GM18867 (cell line): ENCODE measurements around the gene SCUBE1.

Experiments used
- ATAC-seq: cut with Tn5 transposase; IDR thresholded peaks from one replicate; pipeline ENCODE4 v1.9.1; 2021; ENCODE audit warnings: mild to moderate bottlenecking, moderate library complexity; ENCODE audit not compliant: unreplicated experiment

The SCUBE1 gene

DNA sequence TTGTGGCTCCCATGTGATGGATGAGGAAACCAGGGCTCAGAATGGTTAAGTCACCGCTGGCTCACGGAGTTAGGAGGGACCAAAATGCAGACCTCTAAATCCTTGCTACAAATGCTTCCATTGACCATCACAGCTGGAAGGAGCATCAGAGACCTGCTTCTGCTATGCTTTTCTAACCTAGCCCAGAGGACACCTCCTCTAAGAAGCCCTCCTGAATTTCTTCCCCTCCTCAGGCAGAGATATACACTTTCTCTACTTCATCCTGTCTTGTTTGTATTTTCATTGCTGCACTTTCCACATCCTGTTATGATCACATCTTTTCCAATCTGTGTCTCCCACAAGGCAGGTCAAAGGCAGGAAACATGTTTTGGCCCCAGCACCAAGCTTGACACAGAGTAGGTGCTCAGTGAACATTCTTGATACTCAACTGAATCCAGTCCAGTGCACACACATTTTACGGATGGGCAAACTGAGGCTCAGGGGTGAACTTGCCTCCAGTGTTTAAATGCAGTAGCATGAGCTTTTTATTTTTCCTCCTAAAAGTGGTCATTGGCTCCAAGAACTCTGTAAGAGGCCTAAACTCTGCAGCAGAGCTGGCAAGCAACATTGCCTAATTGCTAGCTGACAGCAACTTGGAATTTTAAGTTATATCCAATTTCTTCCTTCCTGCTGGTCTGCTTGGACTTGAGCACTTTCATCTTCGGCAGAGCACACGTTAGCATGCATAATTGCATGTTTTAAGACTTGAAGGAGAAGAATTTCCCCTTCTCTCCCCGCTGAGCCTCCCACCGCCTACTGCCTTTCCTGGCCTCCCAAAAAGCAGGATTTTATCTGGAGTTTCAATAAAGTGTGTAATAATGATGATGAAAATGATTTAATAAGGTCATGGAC is 12.7 kb downstream of the SCUBE1 start:
- ATAC-seq = no peak

GRCh38 chr22:43329061-43329460 is 14.1 kb downstream of the SCUBE1 start:
- no peak for ATAC-seq

DNA sequence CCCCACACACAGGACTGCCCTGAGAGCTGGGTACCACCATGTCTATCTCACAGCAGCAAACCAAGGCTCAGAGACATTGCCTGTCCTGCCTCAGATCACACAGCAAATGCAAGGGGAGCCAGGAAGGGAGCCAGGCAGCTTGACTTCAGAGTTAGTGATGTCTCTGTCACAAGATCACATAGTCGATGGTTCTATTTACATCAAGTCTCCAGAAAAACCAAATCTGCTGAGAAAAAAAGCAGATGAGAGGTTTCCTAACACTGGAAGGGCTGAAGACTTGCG is 16.1 kb downstream of the SCUBE1 start:
- no peak for ATAC-seq

DNA sequence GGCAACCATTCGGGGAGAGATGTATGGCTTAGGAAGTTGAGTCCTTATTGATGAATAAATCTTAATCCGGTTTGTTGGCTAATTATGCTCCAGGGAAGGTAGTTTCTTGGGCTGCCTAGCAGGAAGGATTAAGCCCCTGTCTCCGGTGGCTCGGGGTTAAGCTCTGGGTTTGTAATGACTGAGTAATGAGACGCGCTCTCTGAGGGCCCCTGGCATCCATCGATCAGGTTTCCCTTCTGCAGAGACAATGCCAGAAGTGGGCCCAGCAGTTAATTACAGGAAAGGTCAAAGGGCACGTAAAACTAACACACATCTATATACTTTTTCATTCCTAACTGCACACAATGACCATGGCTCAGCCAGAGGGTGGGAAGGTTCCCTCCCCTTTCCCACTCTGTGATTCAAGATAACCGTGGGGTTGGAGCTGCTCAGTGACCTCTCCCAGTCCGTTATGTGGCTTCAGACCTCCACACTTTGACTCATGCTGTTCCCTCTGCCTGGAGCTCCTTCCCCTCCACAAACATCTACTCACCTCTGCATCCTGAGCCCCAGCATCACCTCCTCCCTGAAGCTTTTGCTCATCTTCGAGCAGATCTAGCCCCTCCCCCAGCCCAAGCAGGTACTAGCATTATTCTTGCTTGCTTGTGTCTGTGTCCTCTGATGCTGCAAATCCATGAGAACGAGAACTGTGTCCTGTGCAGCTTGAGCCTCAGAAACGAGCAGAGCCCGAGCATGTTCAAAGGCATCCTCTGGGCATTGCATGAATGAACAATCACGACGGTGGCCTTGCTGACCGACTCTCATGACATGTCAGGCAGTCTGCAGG is 16.6 kb downstream of the SCUBE1 start:
- no peak for ATAC-seq

DNA sequence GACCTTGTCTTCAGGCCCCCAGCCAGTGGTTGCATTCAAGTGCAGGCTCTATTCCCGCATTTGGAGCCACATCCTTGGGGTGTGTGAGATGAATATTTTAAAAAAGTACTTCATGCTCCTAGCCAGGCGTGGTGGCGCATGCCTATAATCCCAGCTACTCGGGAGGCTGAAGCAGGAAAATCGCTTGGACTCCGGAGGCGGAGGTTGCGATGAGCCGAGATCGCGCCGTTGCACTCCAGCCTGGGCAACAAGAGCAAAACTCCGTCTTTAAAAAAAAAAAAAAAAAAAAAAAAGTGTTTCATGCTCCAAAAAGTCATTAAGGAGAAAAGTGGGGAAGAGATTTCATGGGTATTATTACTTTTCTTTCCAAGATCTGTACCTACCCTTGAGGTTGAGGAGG is 18.0 kb downstream of the SCUBE1 start:
- no peak for ATAC-seq

DNA sequence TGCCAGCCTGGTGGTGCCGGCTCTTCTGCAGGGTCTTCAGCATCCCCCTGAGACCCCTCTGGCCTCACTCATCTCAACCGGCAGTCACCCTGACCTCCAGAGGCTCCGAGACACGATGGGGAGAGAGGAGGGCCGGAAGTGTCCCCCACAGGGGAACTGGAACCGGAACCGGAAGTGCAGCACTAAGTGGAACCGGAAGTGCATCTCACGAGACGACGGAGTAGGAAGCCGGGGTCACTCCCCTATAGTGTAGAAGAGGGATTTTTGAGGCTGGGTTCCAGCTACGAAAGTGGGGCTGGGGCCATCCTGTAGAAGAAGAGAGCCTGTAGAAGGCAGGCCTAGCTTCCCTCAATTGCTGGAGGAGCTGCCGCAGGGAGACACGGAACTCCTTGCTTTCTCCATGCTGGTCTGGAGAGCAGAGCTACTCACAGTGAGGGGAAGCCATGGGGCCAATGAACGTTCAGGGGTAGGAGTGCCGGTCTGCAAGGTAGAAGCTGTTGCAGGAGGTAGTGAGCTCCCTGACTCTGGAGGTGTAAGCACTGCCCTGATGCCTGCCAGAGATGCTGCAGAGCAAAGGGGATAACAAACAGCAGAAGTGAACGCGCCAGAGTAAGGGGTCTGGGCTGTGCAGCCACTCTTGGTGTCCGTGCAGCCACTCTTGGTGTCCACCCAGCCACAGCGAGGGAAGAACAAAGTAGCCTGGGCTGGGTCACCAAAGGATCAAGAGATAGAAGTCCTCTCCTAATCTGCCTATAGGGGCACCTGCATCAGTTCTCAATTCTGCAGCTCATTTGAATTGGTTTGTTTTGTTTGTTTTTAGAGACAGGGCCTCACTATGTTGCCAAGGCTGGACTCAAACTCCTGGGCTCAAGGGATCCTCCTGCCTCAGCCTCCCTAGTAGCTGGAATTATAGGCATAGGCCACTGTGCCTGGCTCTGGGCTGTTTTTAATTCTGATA is 21.9 kb downstream of the SCUBE1 start:
- ATAC-seq = no peak

- no peak for ATAC-seq
Observed at GRCh38 chr22:43319661-43320486, 23.3 kb downstream of the SCUBE1 start.

DNA sequence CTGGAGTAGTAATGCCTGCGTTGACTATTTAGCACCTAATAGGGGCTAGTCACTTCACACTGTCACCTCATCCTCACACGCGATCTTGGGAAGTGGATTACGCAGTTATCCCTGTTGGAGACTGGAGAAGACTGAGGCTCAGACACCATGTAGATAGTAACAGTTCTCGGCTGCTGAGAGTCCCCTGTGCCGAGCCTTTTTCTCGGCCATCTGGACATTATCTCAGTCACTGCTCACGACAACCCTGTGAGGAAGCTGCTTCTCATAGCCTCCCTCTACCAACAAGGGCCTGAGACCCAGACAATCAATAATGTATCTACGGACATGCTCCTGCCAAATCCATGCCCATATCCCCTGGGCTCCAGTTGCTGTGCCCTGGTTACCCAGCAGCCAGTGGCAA is 25.9 kb downstream of the SCUBE1 start:
- ATAC-seq = no peak

- ATAC-seq = no peak
Observed at GRCh38 chr22:43315687-43316217, 27.4 kb downstream of the SCUBE1 start.

DNA sequence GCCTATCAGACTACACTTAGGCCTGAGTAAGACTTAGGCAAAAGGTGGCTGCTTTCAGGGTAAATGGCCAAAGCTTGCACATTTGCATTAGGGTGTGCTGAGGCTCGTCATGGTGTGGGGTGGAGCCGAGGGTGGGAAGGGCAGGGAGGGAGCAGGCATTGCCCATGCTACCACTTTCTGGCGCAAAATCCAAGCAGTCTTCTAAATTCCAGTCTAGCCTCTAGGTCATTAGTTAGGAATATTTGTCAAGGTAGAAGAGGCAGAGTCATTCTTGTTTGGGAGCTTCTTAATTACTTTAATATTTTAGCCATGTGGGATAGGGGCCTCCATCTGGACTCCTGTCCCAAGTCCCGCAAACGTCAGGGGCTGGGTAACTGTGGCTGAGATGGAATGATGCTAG is 28.6 kb downstream of the SCUBE1 start:
- ATAC-seq = no peak

DNA sequence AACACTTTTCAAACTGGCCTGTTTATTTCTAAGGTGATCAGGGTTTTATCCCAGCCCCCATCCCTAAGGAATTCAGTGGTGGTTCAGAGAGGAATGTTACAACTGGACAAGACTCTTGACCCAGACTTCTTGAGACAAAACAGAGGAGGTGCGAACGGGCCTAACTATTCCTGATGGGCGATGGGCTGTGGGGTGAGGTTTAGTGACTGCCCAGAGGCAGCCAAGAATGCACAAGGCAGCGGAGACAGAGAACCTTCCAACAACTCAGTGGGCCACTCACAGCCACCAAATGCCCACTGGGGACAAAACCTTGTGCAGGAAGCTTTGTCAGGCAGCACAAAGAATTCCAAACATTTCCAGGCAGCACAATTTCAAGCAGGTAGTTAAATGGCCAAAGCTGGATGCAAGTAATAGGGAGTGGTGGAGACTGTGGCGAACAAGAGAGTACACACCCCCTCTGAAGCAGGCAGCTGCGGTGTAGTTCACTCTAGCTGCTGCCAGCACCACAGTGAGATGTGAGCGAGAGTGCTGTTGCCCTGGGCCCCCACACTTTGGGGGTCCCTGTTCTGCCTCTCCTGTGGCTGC is 29.2 kb downstream of the SCUBE1 start:
- no peak for ATAC-seq

- no peak for ATAC-seq
Observed at GRCh38 chr22:43313244-43313889, 29.8 kb downstream of the SCUBE1 start.

GRCh38 chr22:43312608-43313007 is 30.6 kb downstream of the SCUBE1 start:
- no peak for ATAC-seq

GRCh38 chr22:43310798-43311197 is 32.4 kb downstream of the SCUBE1 start:
- ATAC-seq = no peak

- no peak for ATAC-seq
Observed at GRCh38 chr22:43310311-43310710, 32.9 kb downstream of the SCUBE1 start.

DNA sequence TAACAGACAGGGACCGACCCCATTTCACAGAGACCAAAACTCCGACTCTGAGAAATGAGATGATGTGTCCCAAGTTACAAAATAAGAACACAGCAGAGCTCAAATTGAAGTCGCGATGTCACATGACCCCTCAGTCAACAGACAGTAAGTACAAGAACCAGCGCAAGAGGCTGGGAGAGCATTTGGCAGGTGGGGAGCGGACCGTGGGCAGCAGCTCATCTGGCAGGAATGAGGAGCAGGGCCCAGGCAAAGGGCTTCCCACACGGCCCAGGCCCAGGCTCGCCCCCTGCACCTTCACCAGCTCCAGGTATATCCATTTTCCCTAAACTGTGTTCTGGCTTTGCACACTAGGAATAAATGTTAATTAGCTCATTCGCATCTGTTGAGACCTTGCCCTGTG is 34.3 kb downstream of the SCUBE1 start:
- ATAC-seq = no peak

- ATAC-seq = no peak
Observed at GRCh38 chr22:43308060-43308830, 34.9 kb downstream of the SCUBE1 start.

- ATAC-seq = no peak
Observed at GRCh38 chr22:43305806-43306205, 37.4 kb downstream of the SCUBE1 start.
